ENCODE results near the gene RASL11A. TPM values are rescaled to one million over a fixed set of nuclear protein-coding genes. Genes with fewer than 3 reads are reported as not detected.

The RASL11A gene
- total RNA-seq, 1 experiment from 2014 or later = 21.0 TPM

DNA sequence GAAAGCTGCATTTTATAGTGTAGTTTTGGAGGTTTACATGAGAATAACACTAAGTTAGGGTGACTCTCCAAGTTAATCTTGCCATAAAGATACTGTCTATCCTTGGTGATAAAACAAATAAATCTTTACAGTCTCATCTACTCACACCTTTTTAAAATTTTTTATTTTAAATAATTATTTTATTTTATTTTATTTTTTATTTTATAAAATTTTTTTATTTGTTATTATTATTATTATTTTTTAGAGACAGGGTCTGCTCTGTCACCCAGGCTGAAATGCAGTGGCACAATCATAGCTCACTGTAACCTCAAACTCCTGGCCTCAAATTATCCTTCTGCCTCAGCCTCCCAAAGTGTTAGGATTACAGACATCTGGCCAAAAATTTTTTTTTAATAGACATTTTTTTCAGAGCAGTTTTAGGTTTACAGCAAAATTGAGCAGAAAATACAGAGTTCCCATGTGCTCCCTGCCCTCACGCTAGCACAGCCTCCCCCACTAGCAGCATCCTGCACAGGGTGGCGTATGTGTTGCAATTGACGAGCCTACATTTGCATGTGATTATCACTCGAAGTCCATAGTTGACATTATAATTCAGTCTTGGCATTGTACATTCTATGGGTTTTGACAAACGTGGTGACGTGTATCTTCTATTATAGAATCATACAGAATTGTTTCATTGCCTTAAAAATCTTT, 41.0 kb downstream of the RASL11A start:
- no peaks in the 10 kb centered on the region for H3K4me1 Mint-ChIP-seq (ENCODE audit: low read depth, unreplicated experiment)
- H3K27me3 Mint-ChIP-seq (ENCODE audit: insufficient read depth, unreplicated experiment) = peaks cover 6% of the 10 kb centered on the region
- TF ChIP-seq, protein P1, sequence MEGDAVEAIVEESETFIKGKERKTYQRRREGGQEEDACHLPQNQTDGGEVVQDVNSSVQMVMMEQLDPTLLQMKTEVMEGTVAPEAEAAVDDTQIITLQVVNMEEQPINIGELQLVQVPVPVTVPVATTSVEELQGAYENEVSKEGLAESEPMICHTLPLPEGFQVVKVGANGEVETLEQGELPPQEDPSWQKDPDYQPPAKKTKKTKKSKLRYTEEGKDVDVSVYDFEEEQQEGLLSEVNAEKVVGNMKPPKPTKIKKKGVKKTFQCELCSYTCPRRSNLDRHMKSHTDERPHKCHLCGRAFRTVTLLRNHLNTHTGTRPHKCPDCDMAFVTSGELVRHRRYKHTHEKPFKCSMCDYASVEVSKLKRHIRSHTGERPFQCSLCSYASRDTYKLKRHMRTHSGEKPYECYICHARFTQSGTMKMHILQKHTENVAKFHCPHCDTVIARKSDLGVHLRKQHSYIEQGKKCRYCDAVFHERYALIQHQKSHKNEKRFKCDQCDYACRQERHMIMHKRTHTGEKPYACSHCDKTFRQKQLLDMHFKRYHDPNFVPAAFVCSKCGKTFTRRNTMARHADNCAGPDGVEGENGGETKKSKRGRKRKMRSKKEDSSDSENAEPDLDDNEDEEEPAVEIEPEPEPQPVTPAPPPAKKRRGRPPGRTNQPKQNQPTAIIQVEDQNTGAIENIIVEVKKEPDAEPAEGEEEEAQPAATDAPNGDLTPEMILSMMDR (IDR thresholded peaks at IDR 0.05; ENCODE audit: insufficient read depth in 1 of 2, low read depth in 1 of 2, low read length in 1 of 2, severe bottlenecking in 1 of 2, unreplicated experiment in 1 of 2) = no peak
- H3K4me3 Mint-ChIP-seq (ENCODE audit: unreplicated experiment) = no peak overlapping the region
- POLR2A ChIA-PET = no interaction called here
- Histone ChIP-seq H3K36me3 (ENCODE audit: control insufficient read depth, insufficient read depth, low read length) (no peaks in the 10 kb centered on the region), H3K9me3 (no peaks in the 10 kb centered on the region), H3K4me3 (ENCODE audit: low read depth, low read length) (no peak overlapping the region), H3K27me3 (replicated peaks; ENCODE audit: control insufficient read depth, insufficient read depth, low read length) (no peaks in the 10 kb centered on the region), H3K4me1 (0 out of 2 replicates have a peak, but pooled peaks cover 5% of the 10 kb centered on the region)
- CTCF ChIA-PET = no interaction called here
- H3K36me3 Mint-ChIP-seq (ENCODE audit: insufficient read depth, unreplicated experiment) = no peaks in the 10 kb centered on the region
- no TSS peak for BruUV-seq (replicated peaks)
- H3K27ac Mint-ChIP-seq (ENCODE audit: unreplicated experiment) = no peak overlapping the region
- DNase-seq = no peak
- H3K9me3 Mint-ChIP-seq (ENCODE audit: unreplicated experiment) = no peaks in the 10 kb centered on the region
- intact Hi-C loops (cut with micrococcal nuclease; ENCODE audit: unreplicated experiment) = no loop called here

DNA sequence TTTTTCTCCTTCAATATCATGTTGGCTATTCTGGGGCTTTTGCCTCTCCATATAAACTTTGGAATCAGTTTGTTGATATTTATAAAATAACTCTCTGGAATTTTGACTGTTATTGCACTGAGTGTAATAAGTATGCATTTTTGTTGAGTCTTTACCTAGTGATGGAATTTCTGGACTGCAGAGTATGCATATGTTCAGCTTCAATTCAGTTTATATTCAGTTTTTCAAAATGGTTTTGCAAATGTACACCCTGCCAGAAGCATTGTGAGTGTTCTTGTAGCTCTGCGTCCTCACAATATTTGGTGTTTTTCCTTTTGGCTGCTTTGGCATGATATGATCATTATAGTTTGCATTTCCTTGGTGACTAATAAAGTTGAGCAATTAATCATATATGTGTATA, 43.1 kb downstream of the RASL11A start:
- no peak for DNase-seq
- Mint-ChIP-seq H3K36me3 (ENCODE audit: insufficient read depth, unreplicated experiment) (no peaks in the 10 kb centered on the region), H3K4me1 (ENCODE audit: low read depth, unreplicated experiment) (no peaks in the 10 kb centered on the region), H3K4me3 (ENCODE audit: unreplicated experiment) (no peak overlapping the region), H3K27me3 (ENCODE audit: insufficient read depth, unreplicated experiment) (peaks cover 8% of the 10 kb centered on the region), H3K9me3 (ENCODE audit: unreplicated experiment) (no peaks in the 10 kb centered on the region), H3K27ac (ENCODE audit: unreplicated experiment) (no peak overlapping the region)
- no peak overlapping the region for H3K4me3 ChIP-seq (ENCODE audit: low read depth, low read length)
- CTCF ChIA-PET = no interaction called here
- H3K27me3 ChIP-seq (replicated peaks; ENCODE audit: control insufficient read depth, insufficient read depth, low read length) = no peaks in the 10 kb centered on the region
- BruUV-seq (replicated peaks) = no TSS peak
- TF ChIP-seq, protein P1 (IDR thresholded peaks at IDR 0.05; ENCODE audit: insufficient read depth in 1 of 2, low read depth in 1 of 2, low read length in 1 of 2, severe bottlenecking in 1 of 2, unreplicated experiment in 1 of 2) = no peak
- H3K9me3 ChIP-seq = no peaks in the 10 kb centered on the region
- H3K36me3 ChIP-seq (ENCODE audit: control insufficient read depth, insufficient read depth, low read length) = no peaks in the 10 kb centered on the region
- intact Hi-C loops (cut with micrococcal nuclease; ENCODE audit: unreplicated experiment) = no loop called here
- H3K4me1 ChIP-seq = 0 out of 2 replicates have a peak, but pooled peaks cover 5% of the 10 kb centered on the region
- POLR2A ChIA-PET = no interaction called here

DNA sequence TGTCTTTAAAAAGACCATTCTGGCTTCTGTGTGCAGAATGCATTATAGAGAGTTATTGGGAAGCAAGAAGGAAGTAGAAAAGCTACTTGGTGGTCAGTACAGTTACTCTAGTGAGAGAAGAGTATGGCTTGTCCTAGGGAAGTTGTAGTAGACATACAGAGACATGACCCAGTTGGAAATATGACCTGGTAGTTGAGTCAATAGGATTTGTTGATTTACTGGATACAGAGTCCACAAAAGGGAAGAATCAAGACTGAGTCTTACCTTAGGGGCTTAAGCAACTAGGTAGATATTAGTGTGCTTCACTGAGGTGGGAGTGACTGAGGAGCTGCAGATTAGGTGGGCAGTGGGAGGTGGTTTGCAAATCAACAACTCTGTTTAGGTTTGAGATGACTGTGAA, 48.8 kb downstream of the RASL11A start:
- Mint-ChIP-seq H3K27me3 (ENCODE audit: insufficient read depth, unreplicated experiment) (peaks cover 17% of the 10 kb centered on the region), H3K9me3 (ENCODE audit: unreplicated experiment) (no peaks in the 10 kb centered on the region), H3K4me3 (ENCODE audit: unreplicated experiment) (no peak overlapping the region), H3K36me3 (ENCODE audit: insufficient read depth, unreplicated experiment) (no peaks in the 10 kb centered on the region), H3K4me1 (ENCODE audit: low read depth, unreplicated experiment) (no peaks in the 10 kb centered on the region), H3K27ac (ENCODE audit: unreplicated experiment) (no peak overlapping the region)
- CTCF ChIA-PET = no interaction called here
- POLR2A ChIA-PET = no interaction called here
- TF ChIP-seq, protein P1 (IDR thresholded peaks at IDR 0.05; ENCODE audit: insufficient read depth in 1 of 2, low read depth in 1 of 2, low read length in 1 of 2, severe bottlenecking in 1 of 2, unreplicated experiment in 1 of 2) = no peak
- intact Hi-C loops (cut with micrococcal nuclease; ENCODE audit: unreplicated experiment) = no loop called here
- Histone ChIP-seq H3K9me3 (no peaks in the 10 kb centered on the region), H3K36me3 (ENCODE audit: control insufficient read depth, insufficient read depth, low read length) (no peaks in the 10 kb centered on the region), H3K4me1 (no peaks in the 10 kb centered on the region), H3K27me3 (replicated peaks; ENCODE audit: control insufficient read depth, insufficient read depth, low read length) (no peaks in the 10 kb centered on the region), H3K4me3 (ENCODE audit: low read depth, low read length) (no peak overlapping the region)
- no peak for DNase-seq
- BruUV-seq (replicated peaks) = no TSS peak
